DMS114 treated with DMSO at 0.1 percent for 48 hours (cell line): Measurements from ENCODE around the gene CYP26B1.

Experiments used
- DNase-seq: peaks from one replicate; lab custom pipeline; 2025; ENCODE audit not compliant: unreplicated experiment; lab: John Stamatoyannopoulos, UW

The CYP26B1 gene

DNA sequence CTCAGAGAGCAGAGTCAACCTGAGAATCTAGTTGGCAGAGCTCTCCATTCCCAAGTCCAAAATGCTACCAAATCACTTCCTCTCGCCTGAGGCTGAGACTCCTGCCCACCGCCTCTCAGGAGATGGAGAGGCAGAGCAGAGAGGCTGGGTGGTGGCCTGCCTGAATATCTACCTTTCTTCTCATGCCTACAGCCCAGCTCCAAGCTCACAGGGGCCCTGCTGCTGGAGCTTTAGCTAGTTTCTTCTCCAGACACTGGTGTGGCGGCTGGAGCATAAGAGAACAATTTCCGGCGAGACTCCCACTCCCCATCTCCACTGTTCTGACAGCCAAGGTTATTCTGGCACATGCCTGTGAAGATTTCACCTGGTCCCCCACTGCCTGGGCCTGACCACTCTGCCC lies 8.1 kb upstream of the CYP26B1 start:
- no peak for DNase-seq

DNA sequence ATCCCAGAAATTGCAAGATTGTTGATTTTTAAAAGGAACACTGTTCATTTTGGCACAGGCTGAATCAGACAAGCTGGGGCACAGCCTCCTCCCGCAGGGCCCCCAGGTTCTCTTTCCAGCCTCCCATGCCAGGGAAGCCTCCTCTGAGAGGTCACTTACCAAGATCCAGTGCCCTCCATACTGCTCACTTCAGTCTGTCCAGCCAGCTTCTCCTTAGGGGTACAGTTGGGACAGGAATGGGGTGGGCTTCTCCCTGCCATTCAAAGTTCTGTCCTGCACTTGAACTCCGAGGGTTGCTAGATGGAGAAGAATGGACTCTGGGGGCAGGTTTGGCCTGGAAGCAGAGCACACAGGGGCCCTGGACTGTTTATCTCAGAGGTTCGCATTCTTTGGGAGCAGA lies 7.5 kb upstream of the CYP26B1 start:
- no peak for DNase-seq

DNA sequence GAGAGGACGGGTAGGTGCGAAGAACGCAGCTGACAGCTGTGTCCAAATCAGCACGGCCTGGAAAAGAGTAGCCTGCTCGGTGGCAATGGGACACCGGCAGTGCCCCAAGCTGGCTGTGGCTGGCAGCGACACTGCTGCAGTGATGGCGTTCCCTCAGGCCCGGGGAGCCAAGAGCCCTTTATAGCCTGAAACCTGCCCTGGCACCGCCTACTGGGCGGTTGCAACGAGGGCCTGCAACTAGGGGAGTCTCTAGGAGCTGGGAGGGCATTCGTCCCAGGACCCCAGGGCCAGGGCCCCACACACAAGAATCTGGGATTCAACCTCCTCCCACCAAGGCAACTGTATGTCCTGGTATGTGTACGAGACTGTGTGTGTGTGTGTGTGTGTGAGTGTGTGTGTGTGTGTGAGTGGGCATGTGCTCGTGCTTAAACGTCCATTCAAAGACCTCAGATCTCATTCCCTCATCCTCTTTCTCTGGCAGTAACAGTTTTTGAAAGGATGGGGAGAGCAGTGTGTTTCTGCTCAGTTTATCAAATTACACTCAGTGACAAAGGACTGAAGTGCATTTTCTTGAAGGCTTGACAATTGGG lies 6.8 kb upstream of the CYP26B1 start:
- DNase-seq, result no peak

DNA sequence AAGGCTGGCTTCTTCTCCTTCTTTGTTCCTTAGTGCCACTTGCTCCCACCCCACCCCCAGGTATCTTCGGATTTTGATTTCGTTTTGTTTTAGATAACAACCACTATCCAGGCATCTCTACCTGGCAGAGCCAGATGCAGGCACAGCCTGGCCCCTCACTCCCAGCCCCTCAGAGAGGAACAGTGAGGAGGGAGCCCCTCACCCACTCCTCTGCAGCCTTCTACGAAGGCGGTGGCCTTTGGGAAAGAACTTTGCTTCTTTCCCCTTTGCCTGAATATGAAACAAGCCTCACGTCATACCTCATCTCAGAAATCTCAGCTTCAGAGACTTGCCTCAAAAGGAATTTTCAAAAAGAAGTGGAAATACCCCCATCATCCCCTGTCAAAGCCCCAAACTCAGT lies 6.3 kb upstream of the CYP26B1 start:
- DNase-seq, result no peak

DNA sequence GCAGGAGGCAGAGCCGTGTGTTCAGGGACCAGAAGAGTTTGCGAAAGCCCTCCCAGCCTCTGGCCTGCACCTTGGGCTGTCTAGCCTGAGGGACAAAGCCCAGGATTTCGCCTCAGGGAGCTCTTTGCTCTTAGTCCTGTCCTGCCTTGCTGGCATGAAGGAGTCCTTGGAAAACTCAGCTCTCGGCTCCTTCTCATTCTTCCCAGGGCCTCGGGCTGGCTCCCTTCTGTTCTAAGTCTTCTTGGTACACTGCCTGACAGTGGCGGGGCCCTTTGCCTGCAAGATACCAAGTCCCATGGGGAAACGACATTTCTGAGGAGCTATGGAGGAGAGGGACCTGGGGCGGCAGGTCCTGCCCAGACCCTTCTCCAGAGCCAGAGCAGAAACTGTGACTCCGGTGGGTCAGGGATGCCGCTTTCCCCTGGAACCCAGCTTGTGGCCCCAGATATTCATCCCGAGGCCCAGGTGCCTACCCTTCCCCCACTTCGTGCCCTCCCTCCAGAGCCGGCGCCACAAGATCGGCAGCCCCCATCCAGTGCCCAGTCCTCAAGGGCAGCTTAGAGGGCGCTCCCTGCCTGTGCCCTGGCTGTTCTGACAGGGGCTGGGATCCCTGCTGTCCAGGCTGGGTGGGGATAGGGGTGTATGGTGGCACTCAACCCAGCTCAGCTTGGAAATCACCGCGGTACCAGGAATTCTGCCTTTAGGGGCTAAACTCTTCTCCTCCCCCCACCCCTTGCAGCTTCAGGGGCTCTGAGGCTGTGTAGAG lies 5.5 kb upstream of the CYP26B1 start:
- no peak for DNase-seq

DNA sequence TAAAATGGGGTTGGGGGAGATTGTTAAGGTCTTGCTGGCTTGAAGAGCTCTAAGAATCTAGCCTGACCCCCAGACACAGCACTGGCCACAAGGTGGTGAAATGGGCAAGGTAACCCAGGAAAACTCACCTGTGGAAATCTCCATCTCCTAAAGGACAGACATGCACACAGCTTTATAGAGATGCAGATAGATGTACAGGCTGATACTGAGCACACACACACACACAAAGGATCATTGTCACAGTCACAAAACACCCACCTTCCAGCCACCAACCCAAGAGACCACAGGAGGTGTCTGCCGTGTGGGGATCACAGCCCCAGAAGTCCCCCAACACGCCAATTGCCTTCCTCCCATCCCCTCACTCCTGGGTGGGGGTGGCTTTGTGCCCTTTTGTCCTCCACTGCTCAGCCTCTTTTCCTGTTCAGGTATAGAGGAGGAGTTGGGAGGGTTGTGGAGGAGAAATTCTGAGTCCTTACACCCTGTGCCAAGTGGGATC lies 3.2 kb upstream of the CYP26B1 start:
- no peak for DNase-seq

DNA sequence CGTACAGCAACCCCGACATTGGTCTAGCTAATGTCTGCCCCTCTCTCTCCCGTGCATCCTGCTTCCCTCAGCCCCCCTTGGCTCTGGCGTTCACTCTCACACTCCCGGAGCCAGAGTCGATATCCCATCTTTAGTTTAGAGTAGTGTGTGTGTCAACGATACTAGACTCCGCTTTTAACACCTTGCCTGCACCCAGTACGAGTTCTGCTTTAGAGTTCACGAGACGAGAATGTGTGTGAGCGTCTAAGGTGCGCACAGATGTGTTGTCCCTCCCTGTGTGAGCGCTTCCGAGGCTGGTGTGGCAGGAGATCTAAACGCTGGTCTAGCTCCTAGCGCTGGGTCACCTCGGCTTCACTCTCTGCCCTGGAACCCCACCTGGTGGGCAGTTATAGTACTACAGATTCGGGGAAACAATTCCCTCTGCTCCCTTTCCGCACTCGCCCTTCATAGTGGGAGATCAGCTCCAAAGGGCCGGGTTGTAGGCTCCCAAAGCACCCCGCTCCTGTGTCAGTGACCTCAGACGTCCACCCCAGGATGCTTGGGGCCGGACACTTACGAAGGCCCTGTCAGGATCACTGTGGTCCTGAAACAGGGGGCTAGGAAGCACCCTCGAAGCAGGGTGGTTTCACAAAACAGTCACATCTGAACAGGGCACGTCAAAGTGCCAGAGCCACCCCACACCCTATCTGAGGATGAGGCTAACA lies 2.6 kb upstream of the CYP26B1 start:
- peak; percentile 89 for DNase-seq

DNA sequence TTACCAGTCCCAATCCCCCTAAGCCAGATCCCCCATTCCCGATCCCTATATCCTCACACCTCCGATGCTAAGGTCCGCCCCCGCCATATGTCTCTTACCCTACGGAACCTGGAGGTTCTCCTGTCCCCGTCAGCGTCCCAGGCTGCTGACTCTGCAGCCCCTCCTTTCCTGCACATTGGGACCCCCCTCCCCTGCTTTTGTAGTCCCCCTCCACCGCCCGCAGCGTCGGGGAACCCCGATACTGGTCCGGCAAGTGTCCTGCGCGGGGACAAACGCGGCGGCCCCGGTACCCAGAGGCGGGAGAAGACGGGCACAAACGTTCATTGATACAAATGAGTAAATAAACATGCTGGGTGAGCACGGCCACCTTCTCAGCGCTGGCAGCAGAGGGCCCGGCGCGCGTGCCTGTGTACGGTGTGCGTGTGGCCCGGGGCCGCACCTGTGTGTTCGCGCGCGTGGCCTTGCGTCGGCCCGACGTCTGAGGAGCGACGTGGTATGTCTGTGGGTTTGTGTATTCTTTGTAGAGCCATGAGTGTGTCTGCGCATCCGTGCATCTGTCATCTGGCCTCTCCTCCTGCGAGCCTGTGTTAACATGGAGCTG lies 2.0 kb upstream of the CYP26B1 start:
- DNase-seq, result no peak

DNA sequence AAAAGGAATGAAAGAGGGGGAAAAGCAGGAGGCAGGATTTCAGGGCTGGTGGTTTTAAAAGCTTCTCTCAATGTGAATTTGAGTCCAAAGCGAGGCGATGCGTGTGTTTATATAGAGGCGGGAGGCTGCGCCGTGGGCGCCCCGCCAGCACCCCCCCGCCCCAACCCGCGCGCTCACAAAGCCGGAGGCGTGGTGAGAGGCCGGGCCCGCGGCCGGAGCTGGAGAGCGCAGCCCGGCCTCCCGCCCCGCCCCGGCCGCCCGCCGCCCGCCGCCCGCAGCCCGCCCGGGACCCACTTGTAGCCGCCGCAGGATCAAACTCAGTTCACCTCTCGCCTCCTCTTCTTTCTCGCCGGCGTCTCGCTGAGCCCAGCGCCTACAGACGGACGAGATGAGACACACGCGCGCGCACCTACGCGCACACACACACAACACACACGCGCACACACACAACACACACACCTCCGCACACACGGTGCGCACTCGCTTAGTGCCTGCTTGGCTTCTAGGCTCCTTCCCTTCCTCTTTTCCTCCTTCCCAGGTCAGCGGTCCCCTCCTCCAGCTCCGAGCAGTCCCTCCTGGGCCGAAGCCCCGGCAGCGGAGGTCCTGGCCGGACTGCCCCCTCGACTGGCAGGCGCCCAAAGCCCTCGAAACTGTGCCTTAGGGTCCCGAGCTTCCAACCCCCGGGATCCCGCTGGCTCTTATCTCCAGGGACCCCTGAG lies 1.3 kb upstream of the CYP26B1 start:
- peak; percentile 19 for DNase-seq

DNA sequence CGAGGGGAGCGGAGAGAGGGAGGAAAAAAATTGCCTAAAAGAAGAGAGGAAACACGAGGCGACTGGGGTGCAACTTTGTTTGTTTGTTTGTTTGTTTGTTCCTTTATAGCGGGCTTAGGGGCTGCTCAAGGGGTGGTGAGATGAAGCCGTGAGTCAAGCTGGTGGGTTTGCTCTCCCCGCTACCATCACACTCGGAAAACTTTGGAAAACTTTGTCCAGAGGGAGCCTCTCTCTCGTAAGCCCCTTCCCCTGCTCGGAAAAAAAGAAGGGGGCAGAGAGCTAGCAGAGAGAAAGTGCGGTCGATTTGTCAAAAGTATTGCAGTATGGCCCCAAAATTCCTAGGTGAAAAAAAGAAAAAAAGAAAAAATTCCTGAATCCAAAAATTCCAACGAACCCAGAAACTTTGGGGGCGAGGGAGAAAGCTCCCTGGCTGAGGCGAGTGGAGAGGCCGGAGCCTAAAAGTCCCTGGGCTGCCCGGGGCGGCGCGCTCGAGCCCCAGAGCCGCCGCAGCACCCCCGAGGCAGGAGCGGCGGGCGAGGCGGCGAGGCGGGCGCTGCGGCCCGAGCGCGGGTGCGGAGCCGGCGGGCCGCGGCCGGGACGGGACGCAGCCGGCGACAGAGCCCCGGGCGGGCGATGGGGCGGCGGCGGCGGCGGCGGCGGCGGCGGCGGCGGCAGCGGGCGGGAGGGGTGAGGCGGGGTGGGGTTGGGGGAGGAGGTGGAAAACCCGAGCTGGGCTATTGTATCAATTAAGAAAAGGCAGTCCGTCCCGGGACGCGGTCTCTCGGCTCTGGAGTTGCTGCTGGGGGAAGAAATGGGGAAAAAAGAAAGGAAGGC lies 558 bp upstream of the CYP26B1 start:
- DNase-seq, result no peak

DNA sequence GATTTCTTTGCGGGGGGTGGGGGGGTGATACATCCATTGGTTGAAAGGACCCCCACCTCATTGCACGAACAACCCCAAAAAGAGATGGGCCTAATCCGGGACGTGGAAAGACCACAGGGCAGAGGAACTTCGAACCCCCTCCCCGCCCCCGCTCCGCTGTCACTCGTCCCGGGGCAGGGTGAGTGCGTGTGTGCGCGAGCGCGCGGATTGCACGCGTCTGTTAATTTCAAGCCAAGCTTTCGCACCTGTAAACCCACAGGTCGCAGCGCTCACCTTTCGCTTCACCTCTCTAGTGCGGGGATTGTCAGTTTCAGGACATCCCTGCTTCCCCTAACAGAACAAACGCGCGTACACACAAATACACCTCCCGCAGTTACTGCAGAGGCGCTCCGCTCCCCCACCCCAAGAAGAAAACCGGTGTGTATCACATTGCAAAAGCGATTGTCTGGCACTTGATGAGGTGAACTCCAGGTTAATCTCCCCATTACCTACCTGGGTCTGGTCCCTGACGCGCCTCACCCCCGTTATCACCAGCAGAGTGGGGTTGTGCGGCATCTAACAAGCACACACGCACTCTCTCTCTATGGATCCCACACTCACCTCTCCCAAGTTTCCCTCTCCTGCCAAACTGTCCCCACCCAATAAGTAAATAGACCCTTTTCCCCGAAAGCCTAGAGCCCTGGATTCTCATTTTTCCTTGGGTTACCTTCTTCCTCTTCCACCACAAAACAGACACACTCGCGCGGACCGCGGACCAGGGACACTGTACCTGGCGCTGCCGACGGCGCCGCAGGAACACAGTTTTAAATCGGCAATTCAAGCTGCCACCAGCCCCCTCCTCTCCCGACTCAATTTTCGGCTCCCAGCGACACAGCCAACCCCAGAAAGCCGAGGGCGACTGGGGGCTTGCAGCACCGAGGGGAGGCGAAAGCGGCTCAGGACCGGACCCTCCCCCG lies 1.0 kb downstream of the CYP26B1 start:
- no peak for DNase-seq

DNA sequence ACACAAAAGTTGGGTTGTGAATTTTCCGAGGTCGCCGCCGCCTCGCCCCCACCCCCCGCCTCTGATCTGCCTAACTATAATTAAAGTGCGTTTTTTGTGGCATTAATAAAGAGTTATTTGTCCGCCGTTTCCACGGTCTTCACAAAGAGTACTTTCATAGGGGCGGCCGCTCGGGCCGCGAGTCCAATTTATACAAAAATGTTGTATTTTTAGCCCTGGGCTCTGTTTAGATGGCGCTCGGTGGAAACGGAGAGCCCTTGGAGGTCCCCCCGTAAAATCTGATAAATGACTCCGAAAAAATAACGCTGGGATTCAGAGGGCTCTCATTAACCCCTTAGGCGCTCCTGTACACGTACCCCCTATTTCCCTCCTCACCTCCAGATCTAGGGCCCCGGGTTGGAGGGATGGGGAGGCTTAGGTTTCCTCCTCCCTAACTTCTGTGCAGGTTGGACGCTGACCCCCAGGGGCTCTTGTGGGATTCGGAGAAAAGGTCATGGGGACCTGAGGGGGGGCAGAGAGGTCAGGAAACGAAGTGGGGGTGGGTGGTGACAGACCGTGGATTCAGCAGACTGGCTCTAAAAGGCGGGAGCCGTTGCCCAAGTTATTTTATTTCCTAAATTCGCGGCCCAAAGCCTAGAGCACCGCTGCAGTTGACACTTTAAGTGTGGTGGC lies 1.9 kb downstream of the CYP26B1 start:
- no peak for DNase-seq

DNA sequence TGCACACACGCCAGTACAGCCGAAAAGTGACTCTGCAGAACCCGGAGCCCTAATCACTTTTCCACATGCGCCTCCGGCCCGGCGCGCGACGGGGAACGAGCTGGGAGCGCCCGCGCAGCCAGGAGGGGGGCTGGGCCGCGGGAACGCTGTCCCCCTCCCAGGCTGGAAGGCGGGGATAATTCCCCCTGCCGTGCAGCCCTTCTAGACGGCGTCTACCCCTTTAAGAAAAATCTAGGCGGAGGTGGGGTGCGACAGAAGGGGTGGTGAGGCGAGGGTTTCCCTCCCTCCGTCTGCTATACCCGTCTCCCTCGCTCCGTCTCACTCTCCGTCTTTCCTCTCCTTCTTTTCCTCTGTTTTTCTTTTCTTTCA lies 2.4 kb downstream of the CYP26B1 start:
- no peak for DNase-seq

DNA sequence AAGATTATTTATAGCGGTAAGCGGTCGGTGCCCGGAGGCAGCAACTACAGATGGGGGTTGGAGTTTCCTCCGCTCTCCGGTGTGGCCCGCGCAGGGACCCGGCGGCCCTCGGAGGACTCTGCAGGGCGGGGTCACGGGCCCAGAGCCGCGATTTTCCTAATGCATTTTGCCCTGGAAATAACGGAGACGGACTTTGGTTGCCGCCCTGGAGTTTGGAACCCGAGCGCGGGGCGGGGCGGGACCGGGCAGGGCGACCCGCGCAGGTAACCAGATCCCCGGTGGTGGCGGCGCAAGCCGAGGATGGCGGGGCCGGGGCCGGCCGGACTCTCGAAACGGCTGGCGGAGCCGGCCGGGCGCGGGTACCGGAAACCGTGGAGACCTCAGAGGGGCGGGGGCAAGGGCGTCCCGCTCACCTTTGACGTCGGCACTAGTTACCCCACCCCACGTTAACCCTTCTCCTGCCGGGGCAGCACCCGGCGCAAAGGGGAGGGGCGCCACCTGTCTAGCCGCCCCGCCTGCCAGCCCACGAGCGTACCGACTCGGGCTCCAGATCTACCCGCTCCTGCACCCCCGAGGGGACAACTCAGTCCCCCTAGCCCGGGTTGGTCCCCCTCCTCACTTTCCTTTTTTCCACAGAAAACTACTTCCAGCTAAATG lies 2.9 kb downstream of the CYP26B1 start:
- DNase-seq, result no peak

DNA sequence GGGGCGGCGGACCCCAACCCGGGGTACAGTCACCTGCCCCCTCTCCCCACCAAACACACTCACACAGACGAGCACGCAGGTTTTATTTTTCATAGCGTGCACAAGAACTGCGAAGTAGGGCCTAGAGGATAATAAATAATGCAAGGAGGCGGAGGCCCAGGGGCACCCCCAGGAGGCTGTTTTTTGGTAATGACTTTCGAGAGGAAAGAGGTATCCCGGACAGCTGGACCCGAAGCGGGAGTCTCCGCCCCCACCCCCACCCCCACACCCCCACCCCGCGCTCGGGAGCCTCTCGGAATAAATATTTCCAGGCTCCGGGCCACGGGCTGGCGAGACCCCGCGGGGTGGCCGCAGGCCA lies 3.4 kb downstream of the CYP26B1 start:
- no peak for DNase-seq

DNA sequence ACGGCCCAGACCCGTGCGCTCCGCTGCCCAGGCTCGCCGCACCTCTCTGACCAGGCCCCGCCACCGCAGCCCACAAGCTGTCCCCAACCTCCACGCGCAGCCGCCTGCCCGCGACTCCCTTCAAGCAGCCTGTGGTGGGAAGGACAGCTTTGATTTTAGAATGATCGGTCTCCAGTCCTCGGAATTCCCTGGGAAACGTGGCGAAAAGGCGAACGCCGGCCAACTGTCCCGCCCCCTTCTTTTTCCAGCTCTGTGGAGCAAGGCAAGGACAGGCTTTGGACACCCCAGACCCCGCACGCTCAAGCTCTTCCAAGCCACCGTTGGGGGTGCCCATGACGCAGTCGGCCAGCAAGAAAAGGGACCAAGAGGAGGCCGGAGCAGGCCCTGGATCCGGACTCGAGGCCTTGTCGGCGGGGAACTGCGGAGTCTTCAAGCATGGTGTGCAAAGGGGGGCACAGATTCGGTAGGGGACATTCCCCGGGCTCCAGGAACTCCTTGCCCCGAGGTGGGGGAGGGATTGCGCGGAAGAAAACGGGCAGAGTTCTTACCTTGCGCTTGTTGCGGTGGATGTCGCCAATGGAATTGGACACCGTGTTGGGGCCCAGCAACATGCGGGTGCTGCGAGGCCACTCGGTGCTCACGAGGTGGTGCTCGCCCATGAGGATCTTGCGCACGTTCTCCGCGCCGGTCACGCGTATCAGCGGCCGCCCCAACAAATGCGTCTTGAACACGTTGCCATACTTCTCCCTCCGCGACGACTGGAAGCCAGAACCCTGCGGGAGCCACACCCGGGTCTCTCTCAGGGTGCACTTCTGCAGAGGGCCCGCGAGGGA lies 4.0 kb downstream of the CYP26B1 start:
- no peak for DNase-seq
